ENCODE results near the gene OBSCN.

OBSCN gene

DNA sequence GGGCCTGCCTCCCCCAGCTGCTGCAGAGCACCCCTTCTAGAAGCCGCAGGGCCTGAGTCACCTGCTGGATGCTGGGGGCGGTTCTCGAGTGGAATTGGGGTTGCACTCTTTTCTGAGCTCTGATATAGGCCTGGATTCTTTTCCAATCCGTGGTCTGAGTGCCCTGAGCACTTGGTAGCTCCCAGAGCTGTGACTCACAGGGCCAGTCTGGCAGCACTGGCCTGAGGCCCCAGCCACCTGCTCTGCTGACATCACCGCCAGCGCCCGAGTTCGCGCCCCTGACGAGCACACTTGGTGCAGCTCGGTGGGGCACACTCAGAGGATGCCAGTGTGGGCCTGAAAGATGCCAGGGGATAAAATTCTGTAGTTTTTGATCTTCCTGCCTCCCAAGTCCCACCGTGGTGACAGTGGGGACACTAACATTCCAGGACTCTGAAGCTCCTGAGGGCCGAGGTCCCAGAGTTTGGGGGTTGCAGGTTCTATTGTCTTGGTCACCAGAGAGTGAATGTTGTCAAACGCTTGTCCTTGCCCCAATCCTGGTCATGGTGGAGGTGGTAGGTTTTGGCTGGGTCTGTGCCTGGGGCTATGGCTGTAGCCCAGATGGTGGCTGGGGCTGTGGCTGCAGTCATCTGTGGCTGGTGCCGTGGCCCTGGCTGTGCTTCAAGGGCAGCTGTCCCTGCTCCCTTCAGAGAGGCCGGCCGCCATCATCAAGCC, 74.6 kb downstream of the OBSCN start:
- FAIRE-seq, result no peak
- TF ChIP-seq TAF1 (IDR thresholded peaks at IDR 0.05; ENCODE audit: low read depth, low read length) (no peak), POU2F2 (IDR thresholded peaks at IDR 0.05; ENCODE audit: low read depth, low read length) (no peak), SPI1 (IDR thresholded peaks at IDR 0.05; ENCODE audit: low read depth, low read length) (no peak), POLR2AphosphoS5 (IDR thresholded peaks at IDR 0.05; ENCODE audit: low read depth, low read length) (no peak), PAX5 (IDR thresholded peaks at IDR 0.05; ENCODE audit: insufficient read depth, low read length, severe bottlenecking) (no peak), POLR2A (IDR thresholded peaks at IDR 0.05; ENCODE audit: low read depth, low read length) (no peak)
- DNase-seq (ENCODE audit: insufficient read length, low spot score), result no peak

DNA sequence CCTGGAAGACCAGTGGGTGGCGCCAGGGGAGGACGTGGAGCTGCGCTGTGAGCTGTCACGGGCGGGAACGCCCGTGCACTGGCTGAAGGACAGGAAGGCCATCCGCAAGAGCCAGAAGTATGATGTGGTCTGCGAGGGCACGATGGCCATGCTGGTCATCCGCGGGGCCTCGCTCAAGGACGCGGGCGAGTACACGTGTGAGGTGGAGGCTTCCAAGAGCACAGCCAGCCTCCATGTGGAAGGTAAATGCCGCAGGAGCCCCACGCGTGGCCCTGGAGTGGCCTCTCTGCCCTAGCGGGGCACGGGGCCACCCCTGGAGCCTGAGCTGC, 75.2 kb downstream of the OBSCN start:
- FAIRE-seq (no peak), DNase-seq (ENCODE audit: insufficient read length, low spot score) (no peak)
- TF ChIP-seq TAF1 (IDR thresholded peaks at IDR 0.05; ENCODE audit: low read depth, low read length) (no peak), SPI1 (IDR thresholded peaks at IDR 0.05; ENCODE audit: low read depth, low read length) (no peak), POU2F2 (IDR thresholded peaks at IDR 0.05; ENCODE audit: low read depth, low read length) (no peak), POLR2AphosphoS5 (IDR thresholded peaks at IDR 0.05; ENCODE audit: low read depth, low read length) (no peak), PAX5 (IDR thresholded peaks at IDR 0.05; ENCODE audit: insufficient read depth, low read length, severe bottlenecking) (no peak), POLR2A (IDR thresholded peaks at IDR 0.05; ENCODE audit: low read depth, low read length) (no peak)

DNA sequence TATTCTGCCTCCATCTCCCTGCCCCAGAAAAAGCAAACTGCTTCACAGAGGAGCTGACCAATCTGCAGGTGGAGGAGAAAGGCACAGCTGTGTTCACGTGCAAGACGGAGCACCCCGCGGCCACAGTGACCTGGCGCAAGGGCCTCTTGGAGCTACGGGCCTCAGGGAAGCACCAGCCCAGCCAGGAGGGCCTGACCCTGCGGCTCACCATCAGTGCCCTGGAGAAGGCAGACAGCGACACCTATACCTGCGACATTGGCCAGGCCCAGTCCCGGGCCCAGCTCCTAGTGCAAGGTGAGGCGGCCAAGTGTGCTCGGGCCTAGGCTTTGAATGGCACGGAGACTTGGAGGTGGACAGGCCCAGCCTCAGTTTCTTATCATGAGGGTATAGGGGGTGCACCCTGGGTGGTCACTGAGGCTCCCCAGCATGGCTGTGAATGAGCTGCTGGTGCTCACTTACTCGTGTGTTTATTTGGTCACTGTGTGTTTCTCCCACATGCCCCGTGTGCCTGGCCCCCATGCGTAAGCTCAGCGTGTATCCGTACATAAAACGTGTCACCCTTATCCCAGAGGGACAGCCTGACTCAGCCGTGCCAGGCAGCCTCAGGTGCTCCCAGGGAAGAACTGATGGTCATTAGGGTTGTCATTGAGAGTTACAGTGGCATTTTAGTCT, 75.8 kb downstream of the OBSCN start:
- TF ChIP-seq PAX5 (IDR thresholded peaks at IDR 0.05; ENCODE audit: insufficient read depth, low read length, severe bottlenecking), result no peak
- no peak for TF ChIP-seq POLR2A (IDR thresholded peaks at IDR 0.05; ENCODE audit: low read depth, low read length)
- TF ChIP-seq SPI1 (IDR thresholded peaks at IDR 0.05; ENCODE audit: low read depth, low read length), result no peak
- no peak for TF ChIP-seq TAF1 (IDR thresholded peaks at IDR 0.05; ENCODE audit: low read depth, low read length)
- no peak for TF ChIP-seq POLR2AphosphoS5 (IDR thresholded peaks at IDR 0.05; ENCODE audit: low read depth, low read length)
- TF ChIP-seq POU2F2 (IDR thresholded peaks at IDR 0.05; ENCODE audit: low read depth, low read length), result no peak
- DNase-seq (ENCODE audit: insufficient read length, low spot score) (no peak), FAIRE-seq (no peak)

DNA sequence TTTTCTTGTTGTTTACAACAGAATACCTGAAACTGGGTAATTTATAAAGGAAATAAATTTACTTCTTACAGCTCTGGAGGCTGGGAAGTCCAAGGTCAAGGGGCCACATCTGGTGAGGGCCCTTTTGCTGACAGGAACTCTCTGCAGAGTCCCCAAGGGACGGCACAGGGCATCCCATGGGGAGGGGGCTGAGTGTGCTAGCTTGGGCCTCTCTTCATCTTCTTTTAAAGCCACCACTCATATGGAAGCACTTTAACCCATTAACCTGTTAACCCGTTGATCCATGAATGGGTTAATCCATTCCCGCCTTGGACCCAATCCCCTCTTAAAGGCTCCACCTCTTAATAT, 76.3 kb downstream of the OBSCN start:
- TF ChIP-seq POU2F2 (IDR thresholded peaks at IDR 0.05; ENCODE audit: low read depth, low read length), result no peak
- TF ChIP-seq SPI1 (IDR thresholded peaks at IDR 0.05; ENCODE audit: low read depth, low read length), result no peak
- no peak for TF ChIP-seq POLR2AphosphoS5 (IDR thresholded peaks at IDR 0.05; ENCODE audit: low read depth, low read length)
- FAIRE-seq (no peak), DNase-seq (ENCODE audit: insufficient read length, low spot score) (no peak)

DNA sequence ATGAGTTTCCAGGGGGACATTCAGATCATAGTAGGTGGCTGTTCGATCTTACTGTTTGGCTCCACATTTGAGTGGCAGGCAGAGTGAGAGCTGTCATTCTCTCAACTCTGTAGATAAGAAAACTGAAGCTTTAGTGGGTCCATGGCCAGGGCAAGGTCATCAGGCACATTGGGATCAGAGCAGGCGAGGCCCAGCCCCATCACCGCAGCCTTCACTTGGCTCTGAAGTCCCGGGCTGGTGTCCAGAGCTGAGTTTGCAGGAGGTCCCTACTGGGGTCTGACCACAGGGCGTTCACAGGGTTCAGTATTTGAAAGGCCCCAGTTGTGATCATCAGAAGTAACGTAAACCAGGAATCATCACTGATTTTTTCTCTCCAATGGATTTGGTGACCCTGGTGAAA, 76.7 kb downstream of the OBSCN start:
- FAIRE-seq (no peak), DNase-seq (ENCODE audit: insufficient read length, low spot score) (no peak)
- TF ChIP-seq SPI1 (IDR thresholded peaks at IDR 0.05; ENCODE audit: low read depth, low read length) (no peak), POLR2A (IDR thresholded peaks at IDR 0.05; ENCODE audit: low read depth, low read length) (no peak), TAF1 (IDR thresholded peaks at IDR 0.05; ENCODE audit: low read depth, low read length) (no peak), POU2F2 (IDR thresholded peaks at IDR 0.05; ENCODE audit: low read depth, low read length) (no peak), PAX5 (IDR thresholded peaks at IDR 0.05; ENCODE audit: insufficient read depth, low read length, severe bottlenecking) (no peak), POLR2AphosphoS5 (IDR thresholded peaks at IDR 0.05; ENCODE audit: low read depth, low read length) (no peak)

DNA sequence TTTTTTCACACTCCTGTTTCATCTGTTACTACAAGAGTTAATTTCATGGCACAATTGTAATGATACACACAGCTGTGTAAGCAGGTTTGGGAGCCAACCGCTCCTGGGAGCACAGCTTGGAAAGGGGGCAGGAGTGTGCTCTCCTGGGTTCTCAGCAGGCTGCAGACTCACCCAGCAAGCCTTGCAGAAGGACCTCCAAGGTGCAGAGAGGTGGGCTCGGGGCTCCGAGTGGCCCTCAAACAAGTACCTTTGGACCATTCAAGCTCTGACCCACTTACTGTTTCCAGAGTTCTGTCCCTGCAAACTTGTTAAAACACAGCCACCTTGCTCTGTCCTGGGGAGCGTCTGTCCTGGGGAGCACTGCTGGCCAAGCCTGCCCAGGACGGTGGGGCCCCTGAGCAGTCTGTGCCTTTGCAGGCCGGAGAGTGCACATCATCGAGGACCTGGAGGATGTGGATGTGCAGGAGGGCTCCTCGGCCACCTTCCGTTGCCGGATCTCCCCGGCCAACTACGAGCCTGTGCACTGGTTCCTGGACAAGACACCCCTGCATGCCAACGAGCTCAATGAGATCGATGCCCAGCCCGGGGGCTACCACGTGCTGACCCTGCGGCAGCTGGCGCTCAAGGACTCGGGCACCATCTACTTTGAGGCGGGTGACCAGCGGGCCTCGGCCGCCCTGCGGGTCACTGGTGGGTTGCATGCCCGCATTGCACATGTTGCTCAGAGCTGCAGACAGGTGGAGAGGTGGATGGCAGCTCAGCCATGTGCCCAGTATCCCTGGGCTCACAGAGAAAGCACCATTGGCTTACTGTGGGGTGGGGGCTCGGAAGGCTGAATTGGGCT, 78.0 kb downstream of the OBSCN start:
- FAIRE-seq (no peak), DNase-seq (ENCODE audit: insufficient read length, low spot score) (no peak)
- no peak for TF ChIP-seq POLR2AphosphoS5 (IDR thresholded peaks at IDR 0.05; ENCODE audit: low read depth, low read length)
- TF ChIP-seq TAF1 (IDR thresholded peaks at IDR 0.05; ENCODE audit: low read depth, low read length), result no peak
- TF ChIP-seq POLR2A (IDR thresholded peaks at IDR 0.05; ENCODE audit: low read depth, low read length), result no peak
- TF ChIP-seq PAX5 (IDR thresholded peaks at IDR 0.05; ENCODE audit: insufficient read depth, low read length, severe bottlenecking), result no peak
- TF ChIP-seq POU2F2 (IDR thresholded peaks at IDR 0.05; ENCODE audit: low read depth, low read length), result no peak

DNA sequence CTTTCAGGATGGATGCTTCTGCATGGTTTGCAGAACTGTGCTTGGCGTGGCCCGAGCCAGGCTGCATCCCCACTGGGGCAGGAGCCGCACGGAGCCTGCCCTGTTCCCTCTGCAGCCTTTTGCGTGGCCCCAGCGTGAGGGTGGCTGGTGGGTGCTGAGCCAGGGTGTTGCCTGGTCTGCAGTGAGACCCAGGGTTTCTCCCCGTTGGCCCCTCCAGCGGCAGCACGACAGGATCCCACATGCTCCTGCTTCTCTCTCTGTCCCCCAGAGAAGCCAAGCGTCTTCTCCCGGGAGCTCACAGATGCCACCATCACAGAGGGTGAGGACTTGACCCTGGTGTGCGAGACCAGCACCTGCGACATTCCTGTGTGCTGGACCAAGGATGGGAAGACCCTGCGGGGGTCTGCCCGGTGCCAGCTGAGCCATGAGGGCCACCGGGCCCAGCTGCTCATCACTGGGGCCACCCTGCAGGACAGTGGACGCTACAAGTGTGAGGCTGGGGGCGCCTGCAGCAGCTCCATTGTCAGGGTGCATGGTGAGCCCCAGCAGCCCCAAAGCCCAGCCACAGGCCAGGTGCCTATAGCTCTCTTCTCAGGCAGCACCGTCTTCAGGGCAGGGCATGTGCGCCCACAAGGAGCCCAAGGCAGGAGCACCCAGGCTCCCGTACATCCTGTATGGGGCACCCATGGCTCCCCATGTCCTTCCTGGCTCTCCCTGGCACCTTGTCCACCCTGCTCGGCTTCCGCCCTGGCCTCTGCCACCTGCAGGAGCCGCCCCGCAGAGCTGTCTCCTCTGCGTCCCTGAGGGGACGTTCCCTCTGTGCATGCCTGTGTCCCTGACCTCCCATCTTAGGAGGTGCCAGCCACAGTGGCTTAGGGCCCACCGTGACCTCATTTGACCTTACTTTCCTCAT, 78.9 kb downstream of the OBSCN start:
- no peak for TF ChIP-seq POU2F2 (IDR thresholded peaks at IDR 0.05; ENCODE audit: low read depth, low read length)
- TF ChIP-seq SPI1 (IDR thresholded peaks at IDR 0.05; ENCODE audit: low read depth, low read length), result no peak
- no peak for TF ChIP-seq TAF1 (IDR thresholded peaks at IDR 0.05; ENCODE audit: low read depth, low read length)
- no peak for TF ChIP-seq PAX5 (IDR thresholded peaks at IDR 0.05; ENCODE audit: insufficient read depth, low read length, severe bottlenecking)
- no peak for TF ChIP-seq POLR2AphosphoS5 (IDR thresholded peaks at IDR 0.05; ENCODE audit: low read depth, low read length)
- no peak for TF ChIP-seq POLR2A (IDR thresholded peaks at IDR 0.05; ENCODE audit: low read depth, low read length)
- FAIRE-seq (no peak), DNase-seq (ENCODE audit: insufficient read length, low spot score) (no peak)

DNA sequence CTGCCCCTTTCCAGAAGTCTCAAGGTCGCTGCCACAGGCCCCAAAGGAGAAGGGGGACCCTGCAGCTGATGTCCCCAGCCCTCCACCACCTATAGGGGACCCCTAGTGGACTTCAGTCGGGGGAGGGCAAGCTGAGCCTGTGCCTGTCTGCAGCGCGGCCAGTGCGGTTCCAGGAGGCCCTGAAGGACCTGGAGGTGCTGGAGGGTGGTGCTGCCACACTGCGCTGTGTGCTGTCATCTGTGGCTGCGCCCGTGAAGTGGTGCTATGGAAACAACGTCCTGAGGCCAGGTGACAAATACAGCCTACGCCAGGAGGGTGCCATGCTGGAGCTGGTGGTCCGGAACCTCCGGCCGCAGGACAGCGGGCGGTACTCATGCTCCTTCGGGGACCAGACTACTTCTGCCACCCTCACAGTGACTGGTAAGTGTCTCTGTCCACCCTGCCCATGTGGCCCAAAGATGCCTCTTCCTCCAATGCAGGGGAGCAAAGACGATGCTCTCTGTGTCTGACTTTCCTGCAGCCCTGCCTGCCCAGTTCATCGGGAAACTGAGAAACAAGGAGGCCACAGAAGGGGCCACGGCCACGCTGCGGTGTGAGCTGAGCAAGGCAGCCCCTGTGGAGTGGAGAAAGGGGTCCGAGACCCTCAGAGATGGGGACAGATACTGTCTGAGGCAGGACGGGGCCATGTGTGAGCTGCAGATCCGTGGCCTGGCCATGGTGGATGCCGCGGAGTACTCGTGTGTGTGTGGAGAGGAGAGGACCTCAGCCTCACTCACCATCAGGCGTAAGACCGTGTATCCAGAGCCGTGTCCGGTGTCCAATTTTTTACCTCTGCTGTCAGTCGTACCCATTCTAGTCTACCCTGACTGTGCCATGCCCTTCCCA, 79.9 kb downstream of the OBSCN start:
- TF ChIP-seq PAX5 (IDR thresholded peaks at IDR 0.05; ENCODE audit: insufficient read depth, low read length, severe bottlenecking), result no peak
- no peak for TF ChIP-seq POLR2AphosphoS5 (IDR thresholded peaks at IDR 0.05; ENCODE audit: low read depth, low read length)
- no peak for TF ChIP-seq POLR2A (IDR thresholded peaks at IDR 0.05; ENCODE audit: low read depth, low read length)
- no peak for TF ChIP-seq TAF1 (IDR thresholded peaks at IDR 0.05; ENCODE audit: low read depth, low read length)
- TF ChIP-seq SPI1 (IDR thresholded peaks at IDR 0.05; ENCODE audit: low read depth, low read length), result no peak
- no peak for TF ChIP-seq POU2F2 (IDR thresholded peaks at IDR 0.05; ENCODE audit: low read depth, low read length)
- FAIRE-seq, result no peak
- no peak for DNase-seq (ENCODE audit: insufficient read length, low spot score)

Data from GM12891 (cell line).